COR-L47 (cell line): ENCODE data around the gene FOXO6.
A peak's percentile ranks its signal among the peaks of the same experiment; 100 is the strongest.

Experiments
- DNase-seq: peaks from one replicate; lab custom pipeline; 2025; lab: John Stamatoyannopoulos, UW

The FOXO6 gene

GRCh38 chr1:41351262-41352151 is 9.7 kb upstream of the FOXO6 start:
- no peak for DNase-seq

GRCh38 chr1:41353744-41354143 is 7.5 kb upstream of the FOXO6 start:
- no peak for DNase-seq

GRCh38 chr1:41354956-41355355 is 6.3 kb upstream of the FOXO6 start:
- DNase-seq, result no peak

GRCh38 chr1:41355356-41355755 is 5.9 kb upstream of the FOXO6 start:
- DNase-seq, result no peak

GRCh38 chr1:41355761-41356160 is 5.5 kb upstream of the FOXO6 start:
- DNase-seq, result no peak

GRCh38 chr1:41356752-41357151 is 4.5 kb upstream of the FOXO6 start:
- DNase-seq, result no peak

GRCh38 chr1:41357451-41358101 is 3.7 kb upstream of the FOXO6 start:
- no peak for DNase-seq

- DNase-seq, result no peak
Observed at GRCh38 chr1:41358131-41359021, 2.9 kb upstream of the FOXO6 start.

- no peak for DNase-seq
Observed at GRCh38 chr1:41359211-41360073, 1.8 kb upstream of the FOXO6 start.

- no peak for DNase-seq
Observed at GRCh38 chr1:41360074-41360785, 1.0 kb upstream of the FOXO6 start.

- no peak for DNase-seq
Observed at GRCh38 chr1:41361495-41362356, 492 bp downstream of the FOXO6 start.

GRCh38 chr1:41362357-41362721 is 1.1 kb downstream of the FOXO6 start:
- DNase-seq, result no peak

GRCh38 chr1:41362749-41363590 is 1.7 kb downstream of the FOXO6 start:
- DNase-seq, result no peak

GRCh38 chr1:41363591-41364320 is 2.5 kb downstream of the FOXO6 start:
- DNase-seq, result no peak

GRCh38 chr1:41364442-41365319 is 3.4 kb downstream of the FOXO6 start:
- DNase-seq, result no peak

GRCh38 chr1:41365320-41365633 is 4.0 kb downstream of the FOXO6 start:
- DNase-seq, result no peak

- DNase-seq, result peak; percentile 85
Observed at GRCh38 chr1:41365772-41366454, 4.7 kb downstream of the FOXO6 start.
